ENCODE measurements around the gene SLAMF1.

DNA sequence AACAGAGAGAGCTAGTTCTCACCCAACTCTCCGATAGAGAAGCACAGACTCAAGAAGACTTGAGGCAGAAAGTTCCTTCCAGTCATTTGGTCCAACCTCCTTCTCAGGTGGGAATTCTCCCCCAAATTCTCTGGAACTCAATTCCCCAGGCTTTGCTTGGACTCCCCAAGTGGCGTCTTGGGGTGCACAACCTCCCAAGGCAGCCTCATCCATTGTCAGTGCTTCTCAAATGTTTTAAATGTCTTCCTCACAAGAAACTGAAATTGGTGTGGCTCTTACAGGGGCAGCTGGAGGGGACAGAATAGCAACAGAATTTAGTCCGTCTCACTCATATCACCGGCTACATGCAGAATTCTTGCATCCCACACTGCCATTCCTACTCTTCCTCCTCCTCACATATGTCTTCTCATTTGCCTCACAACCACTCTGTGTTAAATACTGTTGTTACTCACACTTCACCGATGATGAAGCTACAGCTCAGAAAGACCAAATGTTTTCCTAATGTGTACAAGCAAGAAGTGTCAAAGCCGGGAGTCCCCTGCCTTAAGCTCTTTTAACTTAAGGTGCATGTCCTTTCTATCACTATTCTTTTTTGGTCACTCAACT, 34.1 kb downstream of the SLAMF1 start:
- TF ChIP-seq RFX1 (IDR thresholded peaks at IDR 0.05) (no peak), POLR2AphosphoS2 (IDR thresholded peaks at IDR 0.05; ENCODE audit: low read length) (no peak), CEBPB (tag; IDR thresholded peaks at IDR 0.05) (no peak), MXI1 (IDR thresholded peaks at IDR 0.05; ENCODE audit: low read depth, low read length) (no peak), EZH2 (IDR thresholded peaks at IDR 0.05; ENCODE audit: borderline replicate concordance, low read depth, low read length) (no peak), L3MBTL2 (IDR thresholded peaks at IDR 0.05) (no peak)
